ENCODE results near the gene CRX.
"Not testable (repeated sequence)": the region's sequence is repeated elsewhere in the genome, so short reads cannot be mapped to it uniquely, and the experiment has no call there.

- not testable (repeated sequence) for TF ChIP-seq EZH2 (IDR thresholded peaks at IDR 0.05; ENCODE audit: insufficient read depth, poor library complexity, severe bottlenecking); EZH2phosphoT487 (IDR thresholded peaks at IDR 0.05; ENCODE audit: insufficient read depth, low read depth)
These were observed 36.5 kb downstream of the CRX start for GRCh38 chr19:47858231-47858630.

Measured in GM23248 (cell line).